Hematopoietic multipotent progenitor cell (in vitro differentiated cells): ENCODE measurements around the gene FAM47B. TPM values are rescaled to one million over a fixed set of nuclear protein-coding genes. Genes with fewer than 3 reads are reported as not detected.

Experiments
- DNase-seq, 3 donors: peaks; one replicate each; pipeline ENCODE4 v3.0.0-alpha.2; 2011 to 2015; ENCODE audit warnings: low read depth in 2 of 3, low spot score in 2 of 3
- total RNA-seq: library from RNA; depleted of rRNA; stranded (reverse); fragments of >200 nt; gene quantifications from one replicate; pipeline ENCODE4 v1.2.3, GENCODE V29; 2012

FAM47B gene
- total RNA-seq, result not detected

DNA sequence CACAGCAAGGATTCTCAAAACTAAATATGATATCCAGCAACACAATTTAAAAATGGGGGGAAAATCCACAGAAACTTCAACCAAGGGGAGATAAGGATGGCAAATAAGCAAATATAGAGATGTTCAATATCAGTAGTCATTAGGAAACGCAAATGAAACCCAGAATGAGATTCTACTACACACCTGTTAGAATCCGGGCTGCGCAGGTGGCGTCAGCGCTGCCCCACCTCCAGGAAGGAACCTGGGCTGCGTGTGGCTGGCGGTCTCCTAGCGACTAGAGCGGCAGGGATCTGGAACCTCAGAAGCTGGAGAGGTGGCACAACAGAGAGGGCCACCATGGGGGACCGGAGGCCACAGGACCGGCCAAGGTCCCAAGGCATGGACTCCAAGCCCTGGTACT, at the start of gene FAM47B:
Gene FAM47B, plus strand, starts transcription at position 301 of the 400 bp plus-strand sequence. Its CDS starts 36 bp downstream, at position 337.
- DNase-seq, result no peak

GRCh38 chrX:34893741-34894140, 48.9 kb upstream of the FAM47B start:
- DNase-seq, result no peak

DNA sequence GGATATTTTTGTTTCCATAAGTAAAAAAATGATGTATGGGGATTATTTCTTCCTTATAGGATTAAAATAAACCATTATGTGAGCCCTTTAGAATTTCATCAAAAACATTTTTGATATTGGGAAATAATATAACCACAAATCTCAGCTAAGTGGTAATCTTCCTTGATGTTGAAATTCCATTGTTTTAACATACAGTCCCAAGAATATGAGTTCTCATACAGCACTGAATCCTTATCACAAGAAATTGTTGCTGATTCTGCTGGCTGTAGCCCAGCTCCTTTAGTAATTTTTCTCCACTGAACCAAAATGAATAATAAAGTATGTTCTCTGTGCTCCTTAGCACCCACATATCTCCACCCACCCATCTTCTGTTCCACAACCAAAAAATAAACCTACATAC, 41.9 kb upstream of the FAM47B start:
- no peak for DNase-seq

GRCh38 chrX:34901761-34902160, 40.8 kb upstream of the FAM47B start:
- DNase-seq, result no peak

DNA sequence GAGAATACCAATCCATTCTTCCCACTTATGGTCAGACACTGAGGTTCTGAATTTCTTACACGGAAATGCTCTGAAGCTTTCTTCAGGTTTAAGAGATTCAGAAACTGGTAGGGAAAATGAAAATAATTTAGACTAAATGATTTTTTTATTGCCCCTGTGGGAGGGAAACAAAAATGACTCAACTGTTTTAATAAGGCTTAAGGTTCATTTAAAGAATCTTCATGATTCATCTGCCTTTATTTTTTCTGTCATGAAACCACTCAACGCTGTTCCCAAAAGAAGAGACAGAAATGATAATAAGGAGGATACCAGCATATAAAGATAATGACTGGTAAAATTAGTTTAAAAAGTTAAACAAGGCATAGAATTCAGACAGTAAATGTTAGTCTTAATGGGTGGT, 39.3 kb upstream of the FAM47B start:
- DNase-seq, result no peak

- DNase-seq, result no peak
Measured at GRCh38 chrX:34909151-34909550, 33.4 kb upstream of the FAM47B start.

- DNase-seq, result no peak
Measured at GRCh38 chrX:34915463-34916225, 27.0 kb upstream of the FAM47B start.

GRCh38 chrX:34917146-34917545, 25.4 kb upstream of the FAM47B start:
- DNase-seq, result no peak

DNA sequence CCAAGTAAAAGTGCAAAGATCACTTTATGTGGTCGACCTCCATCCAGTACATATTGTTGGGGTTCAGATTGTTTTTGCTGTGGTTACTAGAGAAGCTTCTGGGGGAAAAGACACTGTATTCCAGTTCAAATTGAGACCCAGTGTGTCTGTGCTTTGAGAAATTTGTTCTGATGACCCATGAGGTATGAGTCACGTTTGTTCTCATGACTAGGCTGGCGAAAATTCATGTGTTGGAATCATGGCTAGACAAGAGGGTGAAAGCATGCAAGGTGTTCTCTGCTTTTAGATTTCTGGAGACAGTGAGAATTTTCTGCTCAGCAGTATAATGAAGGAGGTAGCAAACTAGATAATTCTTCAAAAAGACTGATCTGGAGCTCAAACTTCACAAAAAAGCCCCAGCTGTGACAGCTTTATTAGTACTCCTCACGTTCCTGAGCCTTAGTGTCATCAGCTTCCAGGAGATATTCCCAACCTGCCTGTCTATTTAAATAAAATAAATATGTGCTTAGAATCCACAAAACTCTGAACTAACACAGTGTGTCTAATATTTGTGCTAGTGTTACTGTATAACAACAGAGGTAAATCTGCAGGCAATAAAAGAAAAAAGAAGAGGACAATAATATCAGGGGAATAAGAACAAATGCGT, 24.4 kb upstream of the FAM47B start:
- DNase-seq, result no peak

GRCh38 chrX:34918856-34919255, 23.7 kb upstream of the FAM47B start:
- peak in 1 of 3 donors; percentile 0 for DNase-seq

DNA sequence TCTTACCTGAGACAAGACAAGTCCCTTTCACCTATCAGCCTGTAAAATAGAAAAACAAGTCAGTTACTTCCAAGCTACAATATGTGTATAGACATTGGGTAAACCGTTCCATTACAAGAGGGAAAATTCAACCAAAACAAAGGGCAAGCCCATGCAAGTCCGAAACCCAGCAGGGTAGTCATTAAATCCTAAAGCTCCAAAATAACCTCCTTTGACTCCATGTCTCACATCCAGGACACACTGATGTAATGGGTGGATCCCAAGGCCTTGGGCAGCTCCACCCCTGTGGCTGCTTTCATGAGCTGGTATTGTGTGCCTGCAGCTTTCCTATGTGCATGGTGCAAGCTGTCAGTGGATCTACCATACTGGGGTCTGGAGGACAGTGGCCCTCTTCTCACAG, 14.7 kb upstream of the FAM47B start:
- DNase-seq, result no peak

- DNase-seq, result no peak
Measured at GRCh38 chrX:34943235-34943634, 639 bp downstream of the FAM47B start.

DNA sequence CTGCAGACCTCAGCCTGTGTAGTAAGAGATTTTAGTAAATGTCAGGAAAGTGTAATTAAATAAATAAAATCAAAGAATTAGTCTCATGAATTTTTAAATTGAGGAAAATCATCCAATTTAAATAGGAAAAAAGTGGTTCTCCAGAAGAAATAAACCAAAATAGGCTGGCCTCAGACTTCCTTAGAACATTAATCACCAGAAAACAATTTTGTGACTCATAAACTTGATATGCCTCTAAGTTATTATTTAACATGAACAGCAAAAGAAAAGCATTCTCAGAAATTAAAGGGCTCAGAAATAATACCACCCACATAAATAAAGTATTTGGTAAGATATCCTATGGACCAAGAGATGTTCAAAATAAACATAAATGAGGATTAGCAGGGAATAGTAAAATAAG, 14.3 kb downstream of the FAM47B start:
- DNase-seq, result no peak

GRCh38 chrX:34961662-34962061, 19.1 kb downstream of the FAM47B start:
- DNase-seq, result no peak

GRCh38 chrX:34972206-34972605, 29.6 kb downstream of the FAM47B start:
- DNase-seq, result no peak

- DNase-seq, result no peak
Measured at GRCh38 chrX:34978171-34978570, 35.6 kb downstream of the FAM47B start.

- no peak for DNase-seq
Measured at GRCh38 chrX:34987646-34988045, 45.0 kb downstream of the FAM47B start.
